HUES64 (cell line): ENCODE data around the gene SLC35F6.
"Not testable (repeated sequence)": the region's sequence is repeated elsewhere in the genome, so short reads cannot be mapped to it uniquely, and the experiment has no call there.

Experiments used
- H3K27ac ChIP-seq: 2 replicates; pipeline ENCODE4 v1.7.0; 2013; ENCODE audit warnings: low read depth, low read length, inconsistent platforms
- H3K27me3 ChIP-seq: 2 replicates; pipeline ENCODE4 v1.6.1; 2013; ENCODE audit warnings: mild to moderate bottlenecking, low read length; ENCODE audit not compliant: insufficient read depth
- H3K36me3 ChIP-seq: 2 replicates; pipeline ENCODE4 v1.6.1; 2013; ENCODE audit warnings: mild to moderate bottlenecking, low read length; ENCODE audit not compliant: insufficient read depth
- H3K4me1 ChIP-seq: 2 replicates; pipeline ENCODE4 v1.6.1; 2013; ENCODE audit warnings: mild to moderate bottlenecking, low read length, moderate library complexity; ENCODE audit not compliant: insufficient read depth
- H3K4me3 ChIP-seq: 2 replicates; pipeline ENCODE4 v1.5.1; 2013; ENCODE audit warnings: mild to moderate bottlenecking, low read length, moderate library complexity
- H3K9ac ChIP-seq: 2 replicates; pipeline ENCODE4 v1.6.1; 2013; ENCODE audit warnings: mild to moderate bottlenecking, low read depth, low read length
- H3K9me3 ChIP-seq: 2 replicates; pipeline ENCODE4 v1.6.1; 2013; ENCODE audit warnings: low read depth, low read length; ENCODE audit not compliant: insufficient read depth
- WGBS: fragments of 150-250, 120-280 bp; methylation state at CpG from one replicate; pipeline ENCODE4 v1.1.7; 2013; ENCODE audit warnings: missing lambda C conversion rate; 5-methylcytosine and 5-hydroxymethylcytosine counted together

The SLC35F6 gene

GRCh38 chr2:26759845-26760244 lies 4.2 kb upstream of the SLC35F6 start:
- Histone ChIP-seq H3K9me3 (no peaks in the 10 kb centered on the region), H3K4me3 (no peak overlapping the region), H3K4me1 (peaks cover 27% of the 10 kb centered on the region), H3K36me3 (no peaks in the 10 kb centered on the region), H3K27me3 (no peaks in the 10 kb centered on the region; the same call in 1 of the 2 replicates), H3K9ac (no peak overlapping the region), H3K27ac (no peak overlapping the region)
- WGBS, result 97% methylated on average over 5 of the region's 5 CpGs

GRCh38 chr2:26760991-26761390 lies 3.1 kb upstream of the SLC35F6 start:
- not testable (repeated sequence) for H3K9ac ChIP-seq, H3K27me3 ChIP-seq, H3K36me3 ChIP-seq, H3K27ac ChIP-seq, H3K4me3 ChIP-seq, H3K9me3 ChIP-seq
- WGBS, result 90% methylated on average over 10 of the region's 10 CpGs
- H3K4me1 ChIP-seq, result peaks cover 16% of the 10 kb centered on the region

- Histone ChIP-seq H3K36me3 (no peaks in the 10 kb centered on the region), H3K27me3 (no peaks in the 10 kb centered on the region; the same call in 1 of the 2 replicates), H3K4me3 (no peak overlapping the region), H3K9me3 (no peaks in the 10 kb centered on the region), H3K27ac (no peak overlapping the region), H3K9ac (no peak overlapping the region), H3K4me1 (peaks cover 10% of the 10 kb centered on the region)
- 95% methylated on average over 10 of the region's 10 CpGs for WGBS
These were observed 1.1 kb upstream of the SLC35F6 start for GRCh38 chr2:26763019-26763418.

DNA sequence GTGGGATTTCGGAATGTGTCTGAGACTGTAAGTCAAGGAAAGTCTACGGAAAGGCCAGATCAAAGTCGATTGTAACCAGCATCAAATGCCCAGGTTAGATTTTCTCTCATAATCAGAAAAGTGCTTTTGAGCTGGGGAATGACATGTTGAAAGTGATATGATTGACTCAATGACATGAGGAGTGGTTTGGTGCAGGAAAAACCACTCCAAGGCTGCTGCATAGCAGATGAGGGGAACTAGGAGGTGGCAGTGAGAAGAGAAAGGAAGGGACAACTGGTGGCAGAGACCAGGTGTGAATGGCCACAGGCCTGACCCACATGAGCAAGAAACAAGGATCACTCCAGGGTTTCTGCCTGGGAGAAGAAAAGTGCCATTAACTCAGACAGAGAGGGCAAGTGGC lies 822 bp downstream of the SLC35F6 start:
- Histone ChIP-seq H3K4me3 (peak overlapping the region; percentile 97), H3K27ac (no peak overlapping the region), H3K4me1 (peaks cover 9% of the 10 kb centered on the region; the same call in 1 of the 2 replicates), H3K9me3 (no peaks in the 10 kb centered on the region), H3K9ac (peak overlapping the region; percentile 80), H3K36me3 (no peaks in the 10 kb centered on the region), H3K27me3 (no peaks in the 10 kb centered on the region; the same call in 1 of the 2 replicates)
- WGBS, result 44% methylated on average over 3 of the region's 3 CpGs

- Histone ChIP-seq H3K9ac (0 out of 2 replicates have a peak overlapping the region, but pooled peaks have one; percentile 11), H3K27ac (no peak overlapping the region), H3K4me1 (peaks cover 9% of the 10 kb centered on the region; the same call in 1 of the 2 replicates), H3K9me3 (no peaks in the 10 kb centered on the region), H3K4me3 (no peak overlapping the region), H3K27me3 (no peaks in the 10 kb centered on the region; the same call in 1 of the 2 replicates), H3K36me3 (no peaks in the 10 kb centered on the region)
- WGBS, result 92% methylated on average over 10 of the region's 10 CpGs
These were observed 1.6 kb downstream of the SLC35F6 start for GRCh38 chr2:26765475-26766200.

DNA sequence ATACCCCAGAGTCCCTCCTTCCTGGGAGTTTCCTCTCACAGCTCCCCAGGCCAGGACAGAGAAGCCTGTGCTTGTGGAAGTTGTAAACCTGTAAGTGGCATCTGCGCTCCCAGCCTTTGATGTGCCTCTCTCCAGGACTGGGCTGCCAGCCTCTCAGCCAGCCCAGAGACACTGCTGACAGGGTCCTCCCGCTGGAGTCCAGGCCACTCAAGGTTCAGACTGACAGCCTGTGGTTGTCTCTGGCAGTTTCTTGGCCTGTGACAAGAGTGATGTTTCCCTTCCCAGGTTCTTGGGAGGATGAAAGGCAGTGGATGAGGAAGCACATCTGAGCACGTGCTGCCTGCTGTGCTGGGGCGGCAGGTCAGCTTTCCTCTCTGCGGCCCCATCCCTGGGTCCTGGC lies 3.0 kb downstream of the SLC35F6 start:
- no peak overlapping the region for H3K4me3 ChIP-seq
- WGBS, result 42% methylated on average over 5 of the region's 5 CpGs
- H3K36me3 ChIP-seq, result 0 out of 2 replicates have a peak, but pooled peaks cover 2% of the 10 kb centered on the region
- H3K4me1 ChIP-seq, result peaks cover 9% of the 10 kb centered on the region; the same call in 1 of the 2 replicates
- no peaks in the 10 kb centered on the region; the same call in 1 of the 2 replicates for H3K27me3 ChIP-seq
- no peak overlapping the region for H3K9ac ChIP-seq
- no peak overlapping the region; the same call in 1 of the 2 replicates for H3K27ac ChIP-seq
- H3K9me3 ChIP-seq, result no peaks in the 10 kb centered on the region

- WGBS, result 94% methylated on average over 5 of the region's 5 CpGs
- 0 out of 2 replicates have a peak, but pooled peaks cover 2% of the 10 kb centered on the region for H3K36me3 ChIP-seq
- no peak overlapping the region for H3K27ac ChIP-seq
- H3K4me1 ChIP-seq, result peaks cover 9% of the 10 kb centered on the region; the same call in 1 of the 2 replicates
- H3K27me3 ChIP-seq, result no peaks in the 10 kb centered on the region; the same call in 1 of the 2 replicates
- no peak overlapping the region for H3K4me3 ChIP-seq
- H3K9ac ChIP-seq, result no peak overlapping the region
- H3K9me3 ChIP-seq, result no peaks in the 10 kb centered on the region
These were observed 3.9 kb downstream of the SLC35F6 start for GRCh38 chr2:26767894-26768487.

- 96% methylated on average over 3 of the region's 3 CpGs for WGBS
- Histone ChIP-seq H3K36me3 (0 out of 2 replicates have a peak, but pooled peaks cover 2% of the 10 kb centered on the region), H3K4me3 (no peak overlapping the region), H3K27me3 (no peaks in the 10 kb centered on the region; the same call in 1 of the 2 replicates), H3K9me3 (no peaks in the 10 kb centered on the region), H3K4me1 (peaks cover 9% of the 10 kb centered on the region; the same call in 1 of the 2 replicates), H3K27ac (no peak overlapping the region), H3K9ac (no peak overlapping the region)
These were observed 4.6 kb downstream of the SLC35F6 start for GRCh38 chr2:26768759-26769088.

DNA sequence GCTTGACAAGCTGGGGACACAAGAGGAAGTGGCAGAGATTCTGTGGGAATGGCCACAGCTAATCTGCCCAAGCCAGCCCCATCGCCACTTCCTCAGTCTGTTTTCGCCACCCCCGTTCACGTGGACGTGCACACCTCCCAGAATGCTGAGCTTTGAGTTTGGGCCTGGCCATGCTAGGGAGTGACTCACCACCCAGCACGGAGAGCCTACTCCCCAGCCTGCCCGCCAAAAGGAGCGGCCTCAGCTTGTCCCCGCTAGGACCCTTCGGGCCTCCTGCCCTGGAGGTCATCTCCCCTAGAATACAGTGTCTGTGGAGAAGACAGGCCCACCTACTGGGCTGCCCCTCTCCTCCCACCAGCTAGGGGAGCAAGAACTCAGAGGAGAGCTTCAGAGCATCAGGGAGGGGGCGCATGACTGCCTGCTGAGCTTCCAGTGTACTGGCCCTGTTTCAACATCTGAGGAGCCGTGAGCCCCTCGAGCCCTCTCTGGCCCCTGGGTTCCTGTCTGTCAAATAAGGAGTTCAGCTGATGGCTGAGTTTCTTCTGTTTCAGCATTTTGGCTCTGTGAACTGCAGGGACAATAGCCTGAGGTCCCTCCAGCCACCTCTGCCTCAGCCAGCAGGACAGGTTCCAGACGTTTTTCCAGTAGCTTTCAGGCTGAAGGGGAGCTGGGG lies 5.1 kb downstream of the SLC35F6 start:
- no peak overlapping the region for H3K4me3 ChIP-seq
- H3K27ac ChIP-seq, result no peak overlapping the region
- no peak overlapping the region for H3K9ac ChIP-seq
- H3K9me3 ChIP-seq, result no peaks in the 10 kb centered on the region
- H3K27me3 ChIP-seq, result no peaks in the 10 kb centered on the region; the same call in 1 of the 2 replicates
- H3K4me1 ChIP-seq, result peaks cover 9% of the 10 kb centered on the region; the same call in 1 of the 2 replicates
- 85% methylated on average over 14 of the region's 14 CpGs for WGBS
- peaks cover 5% of the 10 kb centered on the region; the same call in 1 of the 2 replicates for H3K36me3 ChIP-seq

- Histone ChIP-seq H3K9ac (no peak overlapping the region), H3K4me1 (peaks cover 9% of the 10 kb centered on the region; the same call in 1 of the 2 replicates)
These were observed 7.0 kb downstream of the SLC35F6 start for GRCh38 chr2:26770986-26771586.

More at GRCh38 chr2:26770986-26771586, 7.0 kb downstream of the SLC35F6 start:
- Histone ChIP-seq H3K27ac (no peak overlapping the region), H3K36me3 (peaks cover 23% of the 10 kb centered on the region), H3K9me3 (no peaks in the 10 kb centered on the region), H3K27me3 (no peaks in the 10 kb centered on the region), H3K4me3 (no peak overlapping the region)
- WGBS, result 85% methylated on average over 6 of the region's 6 CpGs
